ENCODE results near the gene AKR7A3. TPM values are rescaled to one million over a fixed set of nuclear protein-coding genes. Genes with fewer than 3 reads are reported as not detected.
"Not testable (repeated sequence)": the region's sequence is repeated elsewhere in the genome, so short reads cannot be mapped to it uniquely, and the experiment has no call there.

Gene AKR7A3
- polyA plus RNA-seq, 1 donor = 3.2 TPM

DNA sequence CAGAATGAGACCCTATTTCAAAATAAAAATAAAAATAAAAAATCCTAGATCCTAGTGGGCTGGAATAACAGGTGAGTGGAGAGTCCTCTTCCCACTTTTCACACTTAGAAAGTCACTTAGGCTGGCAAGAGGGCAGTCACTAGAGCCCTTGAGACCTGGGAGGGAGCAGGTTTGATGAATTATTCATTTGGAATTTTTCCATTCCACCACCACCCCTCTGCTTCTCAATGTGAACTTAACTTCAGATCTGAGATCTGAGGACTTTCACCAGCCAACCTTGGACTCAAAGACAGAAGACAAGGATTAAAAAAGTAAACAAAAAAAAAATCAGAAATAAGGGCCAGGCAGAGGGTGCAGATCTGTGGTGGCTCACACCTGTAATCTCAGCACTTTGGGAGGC is 16.5 kb downstream of the AKR7A3 start:
- Histone ChIP-seq H3K4me3 (ENCODE audit: low read length) (no peak overlapping the region), H3K27me3 (ENCODE audit: control insufficient read depth, insufficient read depth, low read length) (peaks cover 3% of the 10 kb centered on the region), H3K36me3 (ENCODE audit: control insufficient read depth, insufficient read depth, low read length) (peaks cover 12% of the 10 kb centered on the region), H3K9me3 (ENCODE audit: control insufficient read depth, low read depth, low read length) (no peaks in the 10 kb centered on the region), H3K4me1 (ENCODE audit: control insufficient read depth, insufficient read depth, low read length) (peaks cover 18% of the 10 kb centered on the region), H3K27ac (ENCODE audit: low read length) (no peak overlapping the region)
- peak in 1 of 2 donors; percentile 29 for DNase-seq

- H3K27ac ChIP-seq (ENCODE audit: low read length); H3K9me3 ChIP-seq (ENCODE audit: control insufficient read depth, low read depth, low read length); H3K4me3 ChIP-seq (ENCODE audit: low read length); H3K27me3 ChIP-seq (ENCODE audit: control insufficient read depth, insufficient read depth, low read length): not testable (repeated sequence)
- DNase-seq = peak in 1 of 2 donors; percentile 14
- Histone ChIP-seq H3K4me1 (ENCODE audit: control insufficient read depth, insufficient read depth, low read length) (peaks cover 18% of the 10 kb centered on the region), H3K36me3 (ENCODE audit: control insufficient read depth, insufficient read depth, low read length) (peaks cover 15% of the 10 kb centered on the region)
- no CpG with 5 or more reads among the region's 6 CpGs for WGBS (ENCODE audit: insufficient coverage, low lambda C conversion rate)
These were observed 18.2 kb downstream of the AKR7A3 start for GRCh38 chr1:19270343-19270730.

- H3K4me3 ChIP-seq (ENCODE audit: low read length); DNase-seq; H3K27me3 ChIP-seq (ENCODE audit: control insufficient read depth, insufficient read depth, low read length); H3K9me3 ChIP-seq (ENCODE audit: control insufficient read depth, low read depth, low read length): not testable (repeated sequence)
- peaks cover 14% of the 10 kb centered on the region for H3K4me1 ChIP-seq (ENCODE audit: control insufficient read depth, insufficient read depth, low read length)
- no CpG with 5 or more reads among the region's 9 CpGs for WGBS (ENCODE audit: insufficient coverage, low lambda C conversion rate)
- peaks cover 17% of the 10 kb centered on the region for H3K36me3 ChIP-seq (ENCODE audit: control insufficient read depth, insufficient read depth, low read length)
- peak overlapping the region; percentile 23 for H3K27ac ChIP-seq (ENCODE audit: low read length)
These were observed 18.9 kb downstream of the AKR7A3 start for GRCh38 chr1:19269427-19270342.

GRCh38 chr1:19268445-19268844 is 20.1 kb downstream of the AKR7A3 start:
- no CpG with 5 or more reads among the region's 11 CpGs for WGBS (ENCODE audit: insufficient coverage, low lambda C conversion rate)
- Histone ChIP-seq H3K27ac (ENCODE audit: low read length) (no peak overlapping the region), H3K9me3 (ENCODE audit: control insufficient read depth, low read depth, low read length) (no peaks in the 10 kb centered on the region), H3K4me1 (ENCODE audit: control insufficient read depth, insufficient read depth, low read length) (peaks cover 7% of the 10 kb centered on the region), H3K36me3 (ENCODE audit: control insufficient read depth, insufficient read depth, low read length) (peaks cover 17% of the 10 kb centered on the region), H3K4me3 (ENCODE audit: low read length) (no peak overlapping the region), H3K27me3 (ENCODE audit: control insufficient read depth, insufficient read depth, low read length) (no peaks in the 10 kb centered on the region)
- DNase-seq = no peak

GRCh38 chr1:19262744-19263143 is 25.8 kb downstream of the AKR7A3 start:
- Histone ChIP-seq H3K9me3 (ENCODE audit: control insufficient read depth, low read depth, low read length) (no peaks in the 10 kb centered on the region), H3K27ac (ENCODE audit: low read length) (no peak overlapping the region), H3K36me3 (ENCODE audit: control insufficient read depth, insufficient read depth, low read length) (peaks cover 40% of the 10 kb centered on the region), H3K4me3 (ENCODE audit: low read length) (no peak overlapping the region), H3K27me3 (ENCODE audit: control insufficient read depth, insufficient read depth, low read length) (no peaks in the 10 kb centered on the region), H3K4me1 (ENCODE audit: control insufficient read depth, insufficient read depth, low read length) (no peaks in the 10 kb centered on the region)
- no peak for DNase-seq
- WGBS (ENCODE audit: insufficient coverage, low lambda C conversion rate) = no CpG with 5 or more reads among the region's 5 CpGs

GRCh38 chr1:19262047-19262446 is 26.5 kb downstream of the AKR7A3 start:
- no peaks in the 10 kb centered on the region for H3K9me3 ChIP-seq (ENCODE audit: control insufficient read depth, low read depth, low read length)
- no peak overlapping the region for H3K4me3 ChIP-seq (ENCODE audit: low read length)
- H3K27ac ChIP-seq (ENCODE audit: low read length) = no peak overlapping the region
- H3K27me3 ChIP-seq (ENCODE audit: control insufficient read depth, insufficient read depth, low read length) = no peaks in the 10 kb centered on the region
- no peaks in the 10 kb centered on the region for H3K4me1 ChIP-seq (ENCODE audit: control insufficient read depth, insufficient read depth, low read length)
- DNase-seq = no peak
- WGBS (ENCODE audit: insufficient coverage, low lambda C conversion rate) = no CpG with 5 or more reads among the region's 5 CpGs
- peaks cover 46% of the 10 kb centered on the region for H3K36me3 ChIP-seq (ENCODE audit: control insufficient read depth, insufficient read depth, low read length)

DNA sequence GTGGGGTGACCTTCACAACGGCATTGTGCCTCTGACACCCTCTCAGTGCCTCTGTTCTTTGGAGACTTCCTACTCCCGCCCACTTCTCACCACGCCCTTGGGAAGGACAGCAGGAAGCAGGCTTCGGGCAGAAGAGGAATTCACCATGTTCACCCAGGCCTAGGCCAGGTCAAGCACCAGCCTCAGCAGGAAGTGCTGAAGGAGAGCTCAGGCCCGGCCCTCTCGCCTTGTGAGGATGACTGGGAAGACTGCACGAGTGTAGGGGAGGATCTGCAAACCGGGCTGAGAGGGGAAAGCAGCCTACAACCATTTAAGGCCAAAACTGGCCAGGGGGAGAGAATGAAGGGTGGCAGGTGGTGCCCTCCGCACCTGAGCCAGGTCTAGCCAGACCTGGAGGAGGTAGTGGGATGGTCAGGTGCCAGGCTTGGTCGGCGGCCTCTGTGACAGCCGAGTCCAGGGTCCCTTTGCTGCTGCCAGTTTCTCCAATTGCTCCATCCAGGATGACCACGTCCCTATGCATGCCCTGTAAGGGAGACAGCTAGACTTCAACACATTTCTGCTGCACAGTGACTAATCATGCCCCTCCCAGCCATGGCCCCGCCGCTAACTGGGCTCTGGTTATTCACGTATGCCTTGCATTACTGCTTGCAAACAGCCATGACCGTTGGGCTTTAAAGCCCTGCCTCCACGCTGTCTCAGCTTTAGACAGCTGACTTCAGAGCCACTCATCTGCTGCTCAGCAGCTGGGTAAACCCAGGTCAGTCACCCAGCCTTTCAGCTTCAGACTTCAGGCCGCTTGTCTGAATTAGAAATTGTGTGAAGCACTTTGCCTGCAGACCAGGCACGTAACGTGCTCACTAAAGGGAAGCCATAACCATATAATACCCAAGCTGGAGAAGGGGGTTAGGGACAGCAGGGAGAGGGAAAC is 28.1 kb downstream of the AKR7A3 start:
- DNase-seq = no peak
- Histone ChIP-seq H3K9me3 (ENCODE audit: control insufficient read depth, low read depth, low read length) (no peaks in the 10 kb centered on the region), H3K27ac (ENCODE audit: low read length) (no peak overlapping the region), H3K27me3 (ENCODE audit: control insufficient read depth, insufficient read depth, low read length) (no peaks in the 10 kb centered on the region), H3K4me1 (ENCODE audit: control insufficient read depth, insufficient read depth, low read length) (no peaks in the 10 kb centered on the region), H3K36me3 (ENCODE audit: control insufficient read depth, insufficient read depth, low read length) (peaks cover 57% of the 10 kb centered on the region), H3K4me3 (ENCODE audit: low read length) (no peak overlapping the region)
- no CpG with 5 or more reads among the region's 21 CpGs for WGBS (ENCODE audit: insufficient coverage, low lambda C conversion rate)

DNA sequence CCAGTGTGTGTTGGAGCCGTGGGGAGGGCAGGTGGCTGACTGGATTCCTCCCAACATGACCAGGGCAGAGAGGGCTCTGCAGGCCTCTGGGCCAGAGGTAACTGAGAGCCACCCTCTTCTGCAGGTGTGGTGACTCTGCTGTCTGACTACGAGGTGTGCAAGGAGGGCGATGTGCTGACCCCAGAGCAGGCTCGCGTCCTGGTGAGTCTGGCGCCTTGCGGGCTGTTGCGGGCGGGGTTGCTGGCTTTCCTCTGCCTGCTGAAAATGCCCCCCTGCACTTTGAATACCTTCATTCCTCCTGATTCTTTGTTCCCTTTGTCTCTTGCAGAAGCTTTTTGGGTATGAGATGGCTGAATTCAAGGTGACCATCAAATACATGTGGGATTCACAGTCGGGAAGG is 30.2 kb downstream of the AKR7A3 start:
- Histone ChIP-seq H3K9me3 (ENCODE audit: control insufficient read depth, low read depth, low read length) (no peaks in the 10 kb centered on the region), H3K27me3 (ENCODE audit: control insufficient read depth, insufficient read depth, low read length) (no peaks in the 10 kb centered on the region), H3K36me3 (ENCODE audit: control insufficient read depth, insufficient read depth, low read length) (peaks cover 64% of the 10 kb centered on the region), H3K27ac (ENCODE audit: low read length) (no peak overlapping the region), H3K4me3 (ENCODE audit: low read length) (no peak overlapping the region), H3K4me1 (ENCODE audit: control insufficient read depth, insufficient read depth, low read length) (no peaks in the 10 kb centered on the region)
- no CpG with 5 or more reads among the region's 10 CpGs for WGBS (ENCODE audit: insufficient coverage, low lambda C conversion rate)
- DNase-seq = no peak

GRCh38 chr1:19257178-19257914 is 31.2 kb downstream of the AKR7A3 start:
- peaks cover 64% of the 10 kb centered on the region for H3K36me3 ChIP-seq (ENCODE audit: control insufficient read depth, insufficient read depth, low read length)
- no peaks in the 10 kb centered on the region for H3K27me3 ChIP-seq (ENCODE audit: control insufficient read depth, insufficient read depth, low read length)
- 100% methylated on average over 1 of the region's 15 CpGs for WGBS (ENCODE audit: insufficient coverage, low lambda C conversion rate)
- H3K9me3 ChIP-seq (ENCODE audit: control insufficient read depth, low read depth, low read length) = no peaks in the 10 kb centered on the region
- peaks cover 6% of the 10 kb centered on the region for H3K4me1 ChIP-seq (ENCODE audit: control insufficient read depth, insufficient read depth, low read length)
- no peak overlapping the region for H3K27ac ChIP-seq (ENCODE audit: low read length)
- no peak for DNase-seq
- H3K4me3 ChIP-seq (ENCODE audit: low read length) = no peak overlapping the region

GRCh38 chr1:19256301-19256700 is 32.3 kb downstream of the AKR7A3 start:
- H3K4me1 ChIP-seq (ENCODE audit: control insufficient read depth, insufficient read depth, low read length); H3K9me3 ChIP-seq (ENCODE audit: control insufficient read depth, low read depth, low read length); H3K27ac ChIP-seq (ENCODE audit: low read length); H3K4me3 ChIP-seq (ENCODE audit: low read length); H3K27me3 ChIP-seq (ENCODE audit: control insufficient read depth, insufficient read depth, low read length); DNase-seq: not testable (repeated sequence)
- no CpG with 5 or more reads among the region's 5 CpGs for WGBS (ENCODE audit: insufficient coverage, low lambda C conversion rate)
- H3K36me3 ChIP-seq (ENCODE audit: control insufficient read depth, insufficient read depth, low read length) = peaks cover 61% of the 10 kb centered on the region

Measured in large intestine (tissue), 3 donors.